Stomach (tissue), 4 donors: ENCODE measurements around the gene MGAT4A.

ENCODE experiments used
- POLR2A ChIP-seq, 4 donors: fragments of 450-650 bp; IDR thresholded peaks; one replicate each; pipeline ENCODE4 v1.6.1; 2016; ENCODE audit warnings: antibody characterized with exemption in 4 of 4, control low read depth in 2 of 4, mild to moderate bottlenecking in 1 of 4, moderate library complexity in 1 of 4
- POLR2AphosphoS5 ChIP-seq, 3 donors: sonication (generic); formaldehyde crosslinking; IDR thresholded peaks; one replicate each; pipeline ENCODE4 v1.6.1; 2016; ENCODE audit warnings: antibody characterized with exemption in 3 of 3

DNA sequence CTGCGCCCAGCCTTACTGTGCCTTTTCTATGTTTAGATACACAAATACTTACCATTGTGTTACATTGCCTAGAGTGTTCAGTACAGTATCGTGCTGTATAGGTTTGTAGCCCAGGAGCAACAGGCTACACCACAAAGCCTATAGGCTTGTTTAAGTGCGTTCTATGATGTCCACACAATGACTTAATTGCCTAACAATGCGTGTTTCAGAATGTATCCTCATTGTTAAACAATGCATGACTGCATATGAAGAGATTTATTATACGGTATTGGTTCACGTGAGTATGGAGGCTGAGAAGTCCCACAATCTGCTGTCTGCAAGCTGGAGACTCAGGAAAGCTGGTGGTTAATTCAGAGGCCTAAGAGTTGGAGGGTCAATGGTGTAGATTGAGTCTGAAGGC, 46.1 kb upstream of the MGAT4A start:
- no peak for TF ChIP-seq POLR2A (IDR thresholded peaks at IDR 0.05)
- no peak for TF ChIP-seq POLR2AphosphoS5 (IDR thresholded peaks at IDR 0.05)
